GM19452 (cell line): Measurements from ENCODE around the gene LDLRAD4.
"Not testable (repeated sequence)": the region's sequence is repeated elsewhere in the genome, so short reads cannot be mapped to it uniquely, and the experiment has no call there.

ENCODE experiments used
- ATAC-seq: cut with Tn5 transposase; IDR thresholded peaks from one replicate; pipeline ENCODE4 v1.9.1; 2021; ENCODE audit not compliant: unreplicated experiment

Gene LDLRAD4

DNA sequence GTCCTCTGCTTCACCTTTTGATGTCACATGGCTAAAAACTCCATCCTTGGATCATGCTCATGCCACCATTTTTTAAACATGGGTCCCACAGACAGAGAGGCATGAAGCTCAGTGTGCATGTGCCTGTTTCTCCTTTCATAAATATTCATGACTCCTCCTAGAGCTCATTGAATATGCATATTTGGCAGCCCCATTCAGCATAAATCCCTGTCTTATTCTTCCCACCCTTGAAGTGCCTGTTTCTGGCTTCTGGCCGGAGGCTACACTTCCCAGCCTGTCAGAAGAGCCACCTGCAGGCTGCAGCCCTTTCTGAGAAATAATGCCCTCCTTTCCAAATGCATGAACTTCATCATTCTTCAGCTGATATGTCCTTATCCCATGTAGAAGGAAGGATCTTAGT lies 109.7 kb downstream of the LDLRAD4 start:
- no peak for ATAC-seq

DNA sequence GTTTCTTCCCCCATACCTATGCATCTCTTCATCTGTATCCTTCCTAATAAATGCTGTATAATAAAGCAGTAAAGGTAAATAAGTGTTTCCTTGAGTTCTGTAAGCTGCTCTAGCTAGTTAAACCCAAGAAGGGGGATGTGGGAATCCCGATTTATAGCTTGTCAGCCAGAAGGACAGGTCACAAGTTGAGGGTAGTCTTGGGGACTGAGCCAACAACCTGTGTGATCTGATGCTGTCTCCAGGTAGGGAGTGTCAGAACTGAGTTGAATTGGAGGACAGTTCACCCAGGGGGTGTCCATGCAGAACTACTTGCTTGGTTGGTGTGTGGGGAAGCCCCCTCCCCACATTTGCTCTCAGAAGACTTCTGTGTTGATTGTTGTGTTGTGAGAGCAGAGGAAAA lies 112.4 kb downstream of the LDLRAD4 start:
- no peak for ATAC-seq

DNA sequence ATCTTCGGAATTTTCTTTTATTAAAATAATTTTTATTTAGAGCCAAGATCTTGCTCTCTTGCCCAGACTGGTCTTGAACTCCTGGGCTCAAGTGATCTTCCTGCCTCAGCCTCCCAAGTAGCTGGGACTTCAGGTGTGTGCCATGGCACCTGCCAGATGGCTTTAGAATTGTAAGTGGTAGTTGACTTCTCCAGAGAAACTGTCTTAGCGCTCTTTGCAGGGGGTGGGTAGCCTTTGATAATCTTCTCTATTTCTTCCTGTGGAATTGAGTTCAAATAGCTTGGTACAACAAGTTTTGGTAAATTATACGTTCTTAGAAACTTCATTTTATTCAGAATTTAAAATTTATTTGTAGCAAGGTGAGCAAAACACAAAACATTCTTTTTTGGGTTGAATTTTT lies 113.3 kb downstream of the LDLRAD4 start:
- ATAC-seq, result no peak

DNA sequence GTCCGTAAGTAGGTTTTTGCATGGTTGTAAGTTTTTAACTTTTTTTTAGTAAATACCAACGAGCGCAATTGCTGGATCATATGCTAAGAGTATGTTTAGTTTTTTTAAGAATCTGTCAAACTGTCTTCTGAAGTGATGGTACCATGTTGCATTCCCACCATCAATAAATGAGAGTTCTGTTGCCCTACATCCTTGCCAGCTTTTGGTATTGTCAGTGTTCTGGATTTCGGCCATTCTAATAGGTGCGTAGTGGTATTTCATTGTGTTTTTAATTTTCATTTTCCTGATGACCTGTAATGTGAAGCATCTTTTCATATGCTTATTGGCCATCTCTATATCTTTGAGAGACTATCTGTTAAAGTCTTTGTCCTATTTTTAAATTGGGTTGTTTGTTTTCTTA lies 114.3 kb downstream of the LDLRAD4 start:
- ATAC-seq, result no peak

DNA sequence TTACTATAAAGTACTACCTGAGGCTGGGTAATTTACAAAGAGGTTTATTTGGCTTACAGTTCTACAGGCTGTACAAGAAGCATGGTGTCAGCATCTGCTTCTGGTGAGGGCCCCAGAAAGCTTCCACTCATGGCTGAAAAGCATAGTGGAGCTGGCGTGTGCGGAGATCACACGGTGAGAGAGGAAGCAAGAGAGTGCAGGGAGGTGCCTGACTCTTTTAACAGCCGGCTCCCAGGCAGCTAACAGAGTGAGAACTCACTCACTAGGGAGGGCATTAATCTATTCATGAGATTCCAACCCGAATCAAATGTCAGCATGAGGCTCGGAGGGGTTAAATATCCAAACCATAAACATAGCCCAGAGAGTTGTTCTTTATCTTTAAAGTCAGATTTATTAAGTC lies 117.3 kb downstream of the LDLRAD4 start:
- ATAC-seq, result no peak

DNA sequence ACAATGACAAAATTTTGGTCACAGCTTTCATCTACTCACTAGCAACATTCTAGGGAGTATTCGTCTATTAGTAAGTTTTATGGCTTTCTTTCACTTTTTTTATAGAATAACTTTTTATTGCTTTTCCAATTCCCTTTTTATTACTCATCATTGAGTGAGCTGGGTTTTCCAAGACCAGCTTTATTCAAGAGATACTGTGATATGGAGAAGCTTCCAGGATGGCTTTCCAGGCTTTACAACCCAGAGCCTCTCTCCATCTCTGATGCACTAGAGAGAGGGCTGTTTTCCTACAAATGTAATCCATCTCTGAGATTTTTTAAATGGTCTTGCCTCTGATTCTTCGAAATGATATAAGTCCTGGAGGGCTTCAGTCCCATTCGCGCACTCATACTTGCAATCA lies 118.3 kb downstream of the LDLRAD4 start:
- no peak for ATAC-seq

DNA sequence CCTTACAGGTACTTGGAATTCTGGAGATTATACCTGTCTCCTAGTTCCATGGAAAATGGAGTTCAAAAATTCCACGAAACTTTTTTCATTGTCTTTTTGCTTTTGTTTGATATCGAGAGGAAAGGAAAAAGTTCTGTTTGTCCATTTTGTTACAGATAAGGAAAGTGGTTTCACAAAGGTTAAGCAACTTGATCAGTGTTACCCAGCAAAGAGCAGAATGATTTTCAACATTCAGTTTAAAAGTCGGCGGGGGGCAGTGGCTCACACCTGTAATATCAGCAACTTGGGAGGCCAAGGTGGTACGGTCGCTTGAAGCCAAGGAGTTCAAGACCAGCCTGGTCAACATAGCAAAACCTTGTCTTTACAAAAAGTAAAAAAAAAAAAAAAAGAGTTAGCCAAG lies 118.8 kb downstream of the LDLRAD4 start:
- ATAC-seq, result no peak

DNA sequence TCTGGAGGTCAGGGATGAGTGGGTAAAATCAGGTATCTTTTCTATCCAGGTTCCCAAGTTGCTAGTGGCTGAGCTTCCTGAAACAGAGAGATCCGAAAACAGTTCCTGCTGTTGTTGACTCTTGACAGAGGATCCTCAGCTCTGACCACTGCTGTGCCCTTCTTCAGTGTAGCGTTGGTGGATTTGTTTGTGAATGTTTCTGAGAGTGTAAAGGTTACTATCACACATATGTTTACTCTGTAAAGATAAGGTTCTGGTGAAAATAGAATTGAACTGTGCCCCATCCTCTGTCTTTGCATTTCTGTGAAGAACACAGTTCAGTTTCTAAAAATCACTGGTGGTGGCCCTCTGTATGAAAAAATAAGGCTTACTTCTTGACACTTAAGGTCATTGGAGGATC lies 119.8 kb downstream of the LDLRAD4 start:
- no peak for ATAC-seq

DNA sequence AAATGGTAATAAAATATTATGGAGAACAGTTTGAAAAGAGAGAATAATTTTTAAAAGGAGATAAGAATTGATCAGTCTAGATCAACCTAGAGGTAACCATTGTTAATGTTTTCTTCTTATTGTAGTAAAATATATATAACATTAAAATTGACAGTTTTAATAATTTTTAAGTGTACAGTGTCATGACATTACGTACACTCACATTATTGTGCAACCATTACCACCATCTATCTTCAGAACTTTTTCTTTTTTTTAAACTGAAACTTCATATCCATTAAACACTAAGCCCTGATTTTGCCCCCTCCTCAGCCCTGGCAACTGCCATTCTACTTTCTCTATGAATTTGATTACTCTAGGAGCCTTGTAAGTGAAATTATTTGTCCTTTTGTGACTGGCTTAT lies 121.1 kb downstream of the LDLRAD4 start:
- no peak for ATAC-seq

DNA sequence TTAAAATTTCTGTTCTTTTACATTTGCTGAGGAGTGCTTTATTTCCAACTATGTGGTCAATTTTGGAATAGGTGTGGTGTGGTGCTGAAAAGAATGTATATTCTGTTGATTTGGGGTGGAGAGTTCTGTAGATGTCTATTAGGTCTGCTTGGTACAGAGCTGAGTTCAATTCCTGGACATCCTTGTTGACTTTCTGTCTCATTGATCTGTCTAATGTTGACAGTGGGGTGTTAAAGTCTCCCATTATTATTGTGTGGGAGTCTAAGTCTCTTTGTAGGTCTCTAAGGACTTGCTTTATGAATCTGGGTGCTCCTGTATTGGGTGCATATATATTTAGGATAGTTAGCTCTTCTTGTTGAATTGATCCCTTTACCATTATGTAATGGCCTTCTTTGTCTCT lies 127.9 kb downstream of the LDLRAD4 start:
- not testable (repeated sequence) for ATAC-seq

DNA sequence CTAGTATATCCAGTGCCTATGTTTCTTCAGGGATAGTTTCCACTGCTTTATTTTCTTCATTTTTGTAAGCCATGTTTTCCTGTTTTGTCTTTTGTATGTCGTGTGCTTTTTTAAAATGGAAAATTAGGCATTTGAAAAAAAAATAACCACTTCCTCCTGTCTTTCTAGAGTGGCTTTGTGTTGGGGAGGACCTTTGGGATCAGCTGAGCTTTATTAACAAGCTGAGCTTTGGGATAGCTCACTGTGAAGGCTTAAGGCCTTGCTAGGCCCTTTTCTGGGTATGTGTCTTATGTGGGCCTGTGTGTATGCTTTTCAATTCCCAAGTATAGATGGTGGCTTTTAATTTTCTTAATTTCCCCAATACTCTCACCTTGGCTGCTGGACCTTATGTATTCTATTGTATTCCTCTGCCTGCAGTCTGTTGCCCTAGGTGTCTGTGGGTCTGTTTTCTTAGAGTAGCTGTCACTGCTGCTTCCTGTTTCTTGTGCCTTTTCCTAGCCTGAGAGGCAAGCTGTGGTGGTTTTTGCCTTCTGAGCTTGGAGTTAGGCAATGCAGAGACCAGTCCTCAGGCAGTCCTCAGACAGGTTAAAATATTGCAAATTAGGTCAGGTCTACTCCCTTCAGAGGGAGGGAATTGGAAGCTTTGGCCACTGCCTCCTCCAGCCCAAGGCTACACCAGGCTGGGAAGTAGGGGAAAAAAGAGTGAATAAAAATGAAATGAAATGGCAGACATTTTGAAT lies 134.7 kb downstream of the LDLRAD4 start:
- ATAC-seq, result no peak

DNA sequence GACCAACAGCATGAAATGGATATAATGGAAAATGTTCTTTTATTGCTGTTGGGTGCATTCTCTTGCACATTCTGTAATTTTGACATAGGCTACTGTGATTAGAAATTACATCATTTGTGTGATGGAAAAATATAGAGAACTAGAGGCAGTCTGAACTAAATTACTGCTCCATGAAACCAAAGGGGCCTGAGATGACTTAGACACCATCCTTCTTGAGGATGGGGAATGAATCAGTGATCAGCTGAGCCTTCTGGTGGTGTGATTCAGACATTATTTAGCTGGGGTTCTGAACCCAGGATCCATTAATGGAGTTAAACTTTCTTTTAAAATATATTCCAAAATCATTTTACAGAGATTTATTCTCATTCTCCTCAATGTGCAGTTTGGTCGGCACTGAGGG lies 135.8 kb downstream of the LDLRAD4 start:
- ATAC-seq, result no peak

DNA sequence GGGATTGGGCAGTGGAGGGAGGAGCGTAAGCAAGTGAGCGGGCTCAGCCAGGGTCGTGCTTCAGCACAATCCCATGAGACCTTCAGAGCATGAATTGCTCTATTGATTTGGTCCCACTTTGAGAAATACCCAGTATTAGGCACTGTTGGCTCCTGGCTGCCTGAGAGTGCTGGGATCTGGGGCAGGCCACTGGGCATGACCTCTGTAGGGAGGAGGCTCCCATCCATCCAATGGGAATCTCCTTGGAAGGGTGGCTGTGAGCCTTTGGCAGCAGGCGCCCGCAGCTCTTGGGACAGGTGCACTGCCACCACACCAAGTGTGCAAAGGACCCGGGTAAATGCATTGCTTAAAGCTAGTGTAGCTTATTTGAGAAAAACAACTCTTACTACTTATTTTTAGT lies 137.5 kb downstream of the LDLRAD4 start:
- no peak for ATAC-seq

DNA sequence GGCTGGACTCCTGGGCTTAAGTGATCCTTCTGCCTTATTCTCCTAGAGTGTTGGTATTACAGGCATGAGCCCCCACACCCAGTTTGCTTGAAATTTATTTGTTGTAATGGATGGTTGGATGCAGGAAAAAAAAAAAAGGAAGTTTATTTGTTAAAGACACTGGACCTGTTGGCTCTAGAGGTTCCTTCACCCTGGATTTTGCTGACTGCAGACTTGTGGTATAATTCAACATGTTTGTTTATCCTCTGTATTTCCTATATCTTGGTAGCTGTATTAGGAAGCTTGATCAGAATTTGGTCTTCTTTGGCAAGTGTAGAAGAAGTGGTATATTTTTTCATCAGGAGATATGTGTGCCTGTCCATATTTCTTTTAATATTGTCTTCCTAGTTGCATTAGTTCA lies 138.7 kb downstream of the LDLRAD4 start:
- ATAC-seq, result no peak

DNA sequence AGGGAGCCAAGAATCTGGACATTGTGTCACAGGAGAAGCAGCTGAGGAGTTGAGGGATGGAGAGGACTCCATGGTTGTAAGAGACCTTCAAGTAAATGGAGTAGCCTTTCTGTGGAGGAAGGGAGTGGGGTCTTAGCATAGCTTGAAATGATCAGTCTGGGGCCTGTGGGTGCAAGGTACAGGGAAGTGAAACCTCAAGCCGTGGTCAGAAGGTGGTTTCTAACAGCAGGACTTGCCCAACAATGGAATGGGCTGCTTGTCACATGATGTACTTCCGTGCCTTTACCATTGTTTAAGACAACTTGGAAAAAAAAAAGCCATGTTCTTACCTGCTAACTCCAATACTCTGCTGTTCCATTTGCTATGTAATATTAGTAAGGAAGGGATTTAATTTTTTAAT lies 140.7 kb downstream of the LDLRAD4 start:
- ATAC-seq, result no peak

DNA sequence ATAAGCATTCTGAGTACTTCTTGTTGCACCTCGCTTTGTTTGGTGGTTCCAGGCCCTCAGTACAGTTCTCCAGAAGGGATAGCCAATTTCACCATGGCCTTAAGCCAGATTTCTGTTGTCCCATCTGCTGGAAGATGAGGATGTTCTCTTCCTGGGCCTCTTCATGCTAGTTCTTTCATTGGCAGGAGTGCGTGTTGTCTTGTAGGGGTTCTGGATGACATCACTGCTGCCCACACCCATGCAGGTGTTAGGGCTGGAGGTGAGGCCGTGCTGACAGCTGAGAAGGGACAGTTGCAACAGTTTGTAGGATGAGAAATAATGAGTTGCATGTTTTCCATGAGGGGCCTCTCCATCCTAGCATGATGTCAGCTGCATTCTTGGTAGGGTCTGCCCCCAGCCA lies 142.9 kb downstream of the LDLRAD4 start:
- no peak for ATAC-seq

DNA sequence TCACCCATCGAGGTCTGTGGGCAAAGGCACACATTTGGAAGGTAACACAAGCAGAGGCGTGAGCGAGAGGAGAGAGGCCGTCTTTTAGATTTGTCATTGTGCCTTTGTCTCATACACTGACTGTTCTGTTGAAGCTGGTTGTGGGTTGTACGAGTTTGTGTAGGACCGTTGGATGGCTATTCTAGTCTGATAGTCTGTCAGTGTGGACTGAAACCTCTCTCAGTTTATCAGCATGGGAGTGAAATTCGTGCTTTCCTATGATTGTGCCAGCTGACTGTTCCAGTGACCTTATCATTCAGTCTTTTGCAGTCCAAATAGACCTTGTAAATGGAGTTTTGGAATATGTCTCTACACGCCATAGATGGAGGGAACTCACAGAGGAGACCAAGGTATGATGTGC lies 143.5 kb downstream of the LDLRAD4 start:
- ATAC-seq, result no peak

DNA sequence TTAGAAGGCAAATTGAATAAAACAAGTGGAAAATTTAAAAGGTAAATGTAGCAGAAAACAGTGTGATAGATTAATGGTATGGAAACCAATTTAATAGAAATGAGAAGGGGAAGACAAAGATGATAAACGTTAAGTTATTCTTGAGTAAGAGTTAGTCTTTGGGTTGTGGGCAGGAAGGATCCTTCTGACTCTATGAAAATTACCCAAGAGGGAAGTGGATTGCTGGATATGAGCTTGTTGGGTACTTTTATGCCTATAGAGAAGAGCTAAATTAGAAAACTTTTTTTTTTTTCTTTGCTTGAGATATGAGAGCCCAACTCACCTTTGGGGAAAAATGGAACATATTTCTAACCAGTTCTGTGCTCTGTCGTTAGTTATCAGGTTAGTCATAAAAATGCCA lies 144.0 kb downstream of the LDLRAD4 start:
- ATAC-seq, result no peak

DNA sequence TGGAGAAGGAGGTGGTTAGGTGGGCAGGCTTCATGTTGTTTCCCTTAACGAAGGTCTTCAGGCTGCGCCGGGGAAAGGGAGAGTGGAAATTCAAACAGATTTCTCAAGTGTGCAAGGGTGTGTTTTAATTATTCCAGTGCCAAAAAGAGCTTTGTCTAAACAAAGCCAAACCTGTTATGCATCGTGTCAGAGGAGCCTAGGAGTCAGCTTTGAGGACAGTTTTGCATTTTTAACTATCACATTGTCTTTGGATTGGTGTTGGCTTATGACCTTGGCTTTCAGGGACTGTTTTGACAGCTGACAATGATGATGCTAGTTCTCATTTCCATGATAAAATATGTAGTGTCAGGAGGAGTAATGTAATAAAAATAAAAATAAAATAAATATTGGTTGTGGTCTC lies 144.8 kb downstream of the LDLRAD4 start:
- ATAC-seq, result no peak

DNA sequence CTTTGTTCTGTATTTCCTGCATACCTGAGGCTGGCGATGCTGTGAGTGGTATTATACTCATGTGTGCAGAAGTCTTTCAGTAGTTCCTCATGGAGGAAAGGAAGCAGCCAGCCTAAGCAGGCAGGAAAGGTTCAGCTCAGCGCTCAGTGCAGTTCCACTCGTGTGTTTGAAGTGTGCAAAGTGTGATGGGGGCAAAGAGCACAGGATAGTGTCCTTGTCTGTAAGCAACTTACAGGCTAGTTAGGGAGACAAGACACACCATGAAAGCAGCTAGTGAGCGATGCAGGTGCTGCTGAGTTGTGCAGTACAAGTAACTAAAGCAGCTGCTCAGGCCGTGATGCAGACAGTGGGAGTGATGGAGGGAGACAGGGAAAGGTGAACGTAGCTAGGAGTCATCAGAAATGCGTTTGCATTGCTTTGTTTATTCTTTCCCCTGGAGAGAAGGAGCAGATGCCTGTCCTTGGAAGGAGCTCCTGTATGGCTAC lies 146.2 kb downstream of the LDLRAD4 start:
- no peak for ATAC-seq

DNA sequence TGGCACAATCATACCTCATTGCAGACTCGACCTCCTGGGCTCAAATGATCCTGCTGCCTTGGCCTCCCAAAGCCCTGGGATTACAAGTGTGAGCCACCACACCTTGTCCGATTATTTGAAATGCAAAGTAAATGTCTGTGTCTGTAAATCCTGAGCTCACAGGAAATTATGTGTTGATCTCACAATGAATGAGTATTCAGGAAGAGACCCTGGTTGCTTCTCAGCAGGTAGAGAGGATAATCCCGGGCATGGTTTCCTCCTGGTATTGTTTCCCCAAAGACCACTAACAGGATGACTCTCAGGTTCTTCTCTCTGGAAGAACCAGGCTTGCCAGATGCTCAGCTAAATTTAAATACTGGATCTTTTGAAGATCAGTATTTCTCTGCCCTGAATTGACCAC lies 147.6 kb downstream of the LDLRAD4 start:
- ATAC-seq, result no peak

DNA sequence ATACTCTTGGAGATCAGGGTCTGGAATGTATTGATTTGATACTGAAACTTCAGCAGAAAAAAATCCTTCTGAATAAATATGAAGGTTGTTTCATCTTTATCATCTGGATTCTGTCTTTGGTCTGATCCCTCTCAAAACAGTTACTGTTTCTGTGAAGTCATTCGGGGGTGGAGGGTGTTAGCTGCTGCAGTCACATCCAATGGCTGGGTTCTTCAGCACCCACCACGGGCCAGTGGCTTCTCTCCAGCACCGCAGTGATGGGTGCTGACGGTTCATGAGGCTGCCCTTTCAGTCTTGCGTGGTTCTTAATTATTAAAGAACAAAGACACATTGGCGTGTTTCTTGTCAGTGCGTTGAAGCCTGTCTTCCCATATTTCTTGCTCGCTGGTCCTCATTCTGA lies 148.0 kb downstream of the LDLRAD4 start:
- no peak for ATAC-seq
